AG10803 (cell line): ENCODE data around the gene LANCL1.

Source experiments
- DNase-seq: peaks from one replicate; pipeline ENCODE4 v3.0.0; 2010; ENCODE audit warnings: low read depth
- H3K4me3 ChIP-seq: 2 replicates; pipeline ENCODE4 v1.5.1; 2011; ENCODE audit warnings: mild to moderate bottlenecking, low read length, control low read depth
- CTCF ChIP-seq: conservative IDR thresholded peaks from 2 replicates; pipeline ENCODE4 v1.5.1; 2011; ENCODE audit warnings: mild to moderate bottlenecking, low read length, control low read depth, inconsistent platforms

Gene LANCL1

GRCh38 chr2:210399440-210400041 is 77.0 kb downstream of the LANCL1 start:
- TF ChIP-seq CTCF = 0 out of 2 replicates have a peak, but pooled peaks have one; percentile 23
- DNase-seq = no peak
- H3K4me3 ChIP-seq = no peak overlapping the region

GRCh38 chr2:210392469-210392881 is 84.1 kb downstream of the LANCL1 start:
- no peak overlapping the region for H3K4me3 ChIP-seq
- no peak for TF ChIP-seq CTCF
- DNase-seq = no peak

- DNase-seq = no peak
- no peak overlapping the region for H3K4me3 ChIP-seq
- TF ChIP-seq CTCF = no peak
These were observed 86.7 kb downstream of the LANCL1 start for GRCh38 chr2:210389856-210390255.

- no peak overlapping the region for H3K4me3 ChIP-seq
- no peak for DNase-seq
- no peak for TF ChIP-seq CTCF
These were observed 88.4 kb downstream of the LANCL1 start for GRCh38 chr2:210388148-210388547.

- no peak for TF ChIP-seq CTCF
- DNase-seq = no peak
- H3K4me3 ChIP-seq = no peak overlapping the region
These were observed 89.5 kb downstream of the LANCL1 start for GRCh38 chr2:210387074-210387473.
